Measurements from ENCODE around the gene LIPC. TPM values are rescaled to one million over a fixed set of nuclear protein-coding genes. Genes with fewer than 3 reads are reported as not detected.

Gene LIPC
- total and polyA plus RNA-seq, 2 donors (not counting 3 experiments of a cell fraction or from before 2014, with no cell fraction given), result not detected

- CTCF ChIA-PET, result interaction anchor here (0.7 to 1.1 kb wide), 2 partner anchors 12 to 21 kb away, joined by 3 to 4 read pairs; no protein-coding TSS in a partner anchor
- no peak for DNase-seq (ENCODE audit: low read depth, low spot score)
Measured at GRCh38 chr15:58471348-58471747, 39.6 kb downstream of the LIPC start.

DNA sequence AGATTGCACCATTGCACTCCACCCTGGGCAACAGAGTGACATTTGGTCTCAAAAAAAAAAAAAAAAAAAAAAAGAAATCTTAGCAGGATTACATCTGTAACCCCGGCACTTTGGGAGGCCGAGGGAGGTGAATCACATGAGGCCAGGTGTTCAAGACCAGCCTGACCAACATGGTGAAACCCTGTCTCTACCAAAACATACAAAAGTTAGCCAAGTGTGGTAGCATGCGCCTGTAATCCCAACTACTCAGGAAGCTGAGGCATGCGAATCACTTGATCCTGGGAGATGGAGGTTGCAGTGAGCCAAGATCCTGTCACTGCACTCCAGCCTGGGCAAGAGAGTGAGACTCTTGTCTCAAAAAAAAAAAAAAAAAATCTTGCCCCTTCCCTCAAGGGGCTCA, 40.4 kb downstream of the LIPC start:
- no peak overlapping the region for H3K4me3 ChIP-seq (replicated peaks in 1 of 3; ENCODE audit: insufficient read depth in 1 of 3, low read depth in 1 of 3, low read length in 3 of 3)
- H3K9me1 ChIP-seq (replicated peaks; ENCODE audit: control insufficient read depth, extremely low read depth, insufficient read depth, low read length), result no peaks in the 10 kb centered on the region
- TF ChIP-seq JUN (IDR thresholded peaks at IDR 0.05; ENCODE audit: borderline replicate concordance, insufficient read depth, insufficient read length, low read depth) (no peak), FOS (IDR thresholded peaks at IDR 0.05; ENCODE audit: borderline replicate concordance, insufficient read depth, low read length) (no peak), POLR2A (IDR thresholded peaks at IDR 0.05; ENCODE audit: low read depth, low read length) (no peak), EZH2 (IDR thresholded peaks at IDR 0.05; ENCODE audit: borderline replicate concordance, low read depth, low read length, severe bottlenecking) (no peak), GATA2 (IDR thresholded peaks at IDR 0.05; ENCODE audit: insufficient read depth, insufficient read length, low read depth, low read length) (no peak), POLR2AphosphoS5 (IDR thresholded peaks at IDR 0.05; ENCODE audit: insufficient read depth, low read depth, low read length) (no peak), MYC (IDR thresholded peaks at IDR 0.05; ENCODE audit: low read depth, low read length) (no peak)
- TF ChIP-seq, protein P1, sequence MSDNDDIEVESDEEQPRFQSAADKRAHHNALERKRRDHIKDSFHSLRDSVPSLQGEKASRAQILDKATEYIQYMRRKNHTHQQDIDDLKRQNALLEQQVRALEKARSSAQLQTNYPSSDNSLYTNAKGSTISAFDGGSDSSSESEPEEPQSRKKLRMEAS (IDR thresholded peaks at IDR 0.05; ENCODE audit: insufficient read depth, insufficient read length), result no peak
- TF ChIP-seq, protein P2, sequence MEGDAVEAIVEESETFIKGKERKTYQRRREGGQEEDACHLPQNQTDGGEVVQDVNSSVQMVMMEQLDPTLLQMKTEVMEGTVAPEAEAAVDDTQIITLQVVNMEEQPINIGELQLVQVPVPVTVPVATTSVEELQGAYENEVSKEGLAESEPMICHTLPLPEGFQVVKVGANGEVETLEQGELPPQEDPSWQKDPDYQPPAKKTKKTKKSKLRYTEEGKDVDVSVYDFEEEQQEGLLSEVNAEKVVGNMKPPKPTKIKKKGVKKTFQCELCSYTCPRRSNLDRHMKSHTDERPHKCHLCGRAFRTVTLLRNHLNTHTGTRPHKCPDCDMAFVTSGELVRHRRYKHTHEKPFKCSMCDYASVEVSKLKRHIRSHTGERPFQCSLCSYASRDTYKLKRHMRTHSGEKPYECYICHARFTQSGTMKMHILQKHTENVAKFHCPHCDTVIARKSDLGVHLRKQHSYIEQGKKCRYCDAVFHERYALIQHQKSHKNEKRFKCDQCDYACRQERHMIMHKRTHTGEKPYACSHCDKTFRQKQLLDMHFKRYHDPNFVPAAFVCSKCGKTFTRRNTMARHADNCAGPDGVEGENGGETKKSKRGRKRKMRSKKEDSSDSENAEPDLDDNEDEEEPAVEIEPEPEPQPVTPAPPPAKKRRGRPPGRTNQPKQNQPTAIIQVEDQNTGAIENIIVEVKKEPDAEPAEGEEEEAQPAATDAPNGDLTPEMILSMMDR (IDR thresholded peaks at IDR 0.05; ENCODE audit: extremely low read depth in 1 of 2, insufficient read depth in 1 of 2, low read depth in 1 of 2, low read length in 2 of 2), result no peak
- peaks cover 29% of the 10 kb centered on the region for H3K4me1 ChIP-seq (ENCODE audit: control insufficient read depth, extremely low read depth, insufficient read depth, low read length)
- no peaks in the 10 kb centered on the region for H3K79me2 ChIP-seq (ENCODE audit: control insufficient read depth, insufficient read depth, low read length)
- H3K36me3 ChIP-seq (ENCODE audit: control insufficient read depth in 2 of 2, extremely low read depth in 1 of 2, insufficient read depth in 2 of 2, low read length in 2 of 2), result no peaks in the 10 kb centered on the region
- dilution Hi-C loops (cut with MboI; ENCODE audit: extremely low pct_ligation_motif_present, low sequenced_read_pairs) (no loop called here), intact Hi-C loops (cut with micrococcal nuclease) (loop anchor here (2.0 kb wide), 2 partner anchors 31 to 75 kb away; no protein-coding TSS in a partner anchor)
- H3K27me3 ChIP-seq (ENCODE audit: control insufficient read depth in 2 of 2, insufficient read depth in 2 of 2, low read length in 2 of 2), result no peaks in the 10 kb centered on the region
- H2AFZ ChIP-seq (ENCODE audit: low read depth, low read length), result no peak overlapping the region
- no peaks in the 10 kb centered on the region for H3K9me3 ChIP-seq (replicated peaks; ENCODE audit: control insufficient read depth, insufficient read depth, low read length)
- peak; percentile 40 for FAIRE-seq
- no peaks in the 10 kb centered on the region for H4K20me1 ChIP-seq (replicated peaks; ENCODE audit: control insufficient read depth, extremely low read depth, insufficient read depth, low read length)
- H3K9ac ChIP-seq (replicated peaks; ENCODE audit: extremely low read depth, insufficient read depth, low read length), result no peak overlapping the region
- POLR2A ChIA-PET, result no interaction called here
- no TSS peak for BruUV-seq (replicated peaks)
- H3K27ac ChIP-seq (ENCODE audit: insufficient read depth, low read depth, low read length), result no peak overlapping the region
- no peak overlapping the region for H3K4me2 ChIP-seq (ENCODE audit: insufficient read depth, low read length)
- no peak for DNase-seq (ENCODE audit: low read depth, low spot score)
- CTCF ChIA-PET, result no interaction called here

More at GRCh38 chr15:58471348-58471747, 39.6 kb downstream of the LIPC start:
- Histone ChIP-seq H3K4me1 (ENCODE audit: control insufficient read depth, extremely low read depth, insufficient read depth, low read length) (peaks cover 27% of the 10 kb centered on the region), H3K4me3 (replicated peaks in 1 of 3; ENCODE audit: insufficient read depth in 1 of 3, low read depth in 1 of 3, low read length in 3 of 3) (no peak overlapping the region), H3K9me1 (replicated peaks; ENCODE audit: control insufficient read depth, extremely low read depth, insufficient read depth, low read length) (no peaks in the 10 kb centered on the region), H2AFZ (ENCODE audit: low read depth, low read length) (no peak overlapping the region), H3K9me3 (replicated peaks; ENCODE audit: control insufficient read depth, insufficient read depth, low read length) (no peaks in the 10 kb centered on the region), H3K79me2 (ENCODE audit: control insufficient read depth, insufficient read depth, low read length) (no peaks in the 10 kb centered on the region), H3K9ac (replicated peaks; ENCODE audit: extremely low read depth, insufficient read depth, low read length) (no peak overlapping the region), H4K20me1 (replicated peaks; ENCODE audit: control insufficient read depth, extremely low read depth, insufficient read depth, low read length) (no peaks in the 10 kb centered on the region), H3K27me3 (ENCODE audit: control insufficient read depth in 2 of 2, insufficient read depth in 2 of 2, low read length in 2 of 2) (no peaks in the 10 kb centered on the region), H3K36me3 (ENCODE audit: control insufficient read depth in 2 of 2, extremely low read depth in 1 of 2, insufficient read depth in 2 of 2, low read length in 2 of 2) (no peaks in the 10 kb centered on the region), H3K27ac (ENCODE audit: insufficient read depth, low read depth, low read length) (no peak overlapping the region), H3K4me2 (ENCODE audit: insufficient read depth, low read length) (no peak overlapping the region)
- FAIRE-seq, result no peak
- TF ChIP-seq FOS (IDR thresholded peaks at IDR 0.05; ENCODE audit: borderline replicate concordance, insufficient read depth, low read length) (no peak), POLR2AphosphoS5 (IDR thresholded peaks at IDR 0.05; ENCODE audit: insufficient read depth, low read depth, low read length) (no peak)
- intact Hi-C loops (cut with micrococcal nuclease), result no loop called here
- BruUV-seq (replicated peaks), result no TSS peak
- POLR2A ChIA-PET, result interaction anchor here (0.7 kb wide), 1 partner anchor 73 kb away, joined by 7 read pairs; no protein-coding TSS in a partner anchor
- dilution Hi-C loops (cut with MboI; ENCODE audit: extremely low pct_ligation_motif_present, low sequenced_read_pairs), result no loop called here

Data from endothelial cell of umbilical vein (primary cell).